ENCODE data around the gene LRIT3. TPM values are rescaled to one million over a fixed set of nuclear protein-coding genes. Genes with fewer than 3 reads are reported as not detected.

The LRIT3 gene
- total RNA-seq, 4 donors from 2014 or later: 0.62 TPM; not detected in 3

DNA sequence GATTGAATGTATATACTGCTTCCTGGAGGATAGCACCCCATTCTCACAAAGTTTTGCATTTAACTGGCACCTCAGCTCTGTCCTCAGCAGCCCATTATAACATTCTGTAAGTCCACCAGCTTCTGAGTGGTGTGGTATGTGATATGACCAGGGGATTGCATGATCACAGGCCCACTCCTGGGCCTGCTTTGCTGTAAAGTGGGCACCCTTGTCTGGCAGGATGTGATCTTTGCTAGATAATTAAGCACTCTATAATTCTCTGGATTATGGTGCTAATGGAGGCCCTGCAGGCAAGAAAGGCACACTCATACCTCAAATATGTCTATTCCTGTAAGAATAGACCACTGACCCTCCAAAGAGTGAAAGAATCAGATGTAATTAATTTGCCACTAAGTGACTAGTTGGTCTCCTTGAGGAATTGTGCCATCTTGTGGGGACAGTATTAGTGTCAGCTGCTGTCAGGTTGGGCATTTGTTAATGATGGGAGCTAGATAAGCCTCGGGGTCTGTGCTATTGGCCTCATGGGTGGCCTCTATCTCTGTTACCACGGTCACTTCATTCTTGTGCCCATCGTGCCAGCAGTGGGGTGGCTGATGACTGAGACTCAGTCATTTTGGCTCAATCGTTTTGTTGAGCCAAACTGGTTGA is 43.9 kb upstream of the LRIT3 start:
- ATAC-seq: no peak
- WGBS, 2 donors (ENCODE audit: low coverage in 1 of 2): 17 to 36% methylated on average over 3 of the region's 4 CpGs
- no peaks in the 10 kb centered on the region for H3K4me1 ChIP-seq

DNA sequence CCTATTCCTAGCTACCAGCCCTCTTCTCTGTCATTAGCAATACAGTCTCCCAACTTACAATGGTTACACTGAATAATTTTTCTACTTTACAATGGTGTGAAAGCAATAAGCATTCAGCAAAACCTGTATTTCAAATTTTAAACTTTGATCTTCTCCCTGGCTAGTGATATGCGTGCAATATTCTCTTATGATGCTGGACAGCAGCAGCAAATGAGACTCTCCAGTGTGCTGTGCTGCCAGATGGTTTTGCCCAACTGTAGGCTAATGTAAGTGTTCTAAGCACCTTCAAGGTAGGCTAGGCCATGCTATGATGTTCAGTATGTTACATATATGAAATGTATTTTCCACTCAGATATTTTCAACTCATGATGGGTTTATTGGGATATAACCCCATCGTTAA is 38.3 kb upstream of the LRIT3 start:
- peaks cover 4% of the 10 kb centered on the region for H3K27me3 ChIP-seq
- ATAC-seq: no peak
- 94% methylated on average over 2 of the region's 2 CpGs for WGBS, 2 donors (ENCODE audit: low coverage in 1 of 2)
- H3K36me3 ChIP-seq: no peaks in the 10 kb centered on the region
- no peaks in the 10 kb centered on the region for H3K9me3 ChIP-seq
- H3K4me1 ChIP-seq: peaks cover 0 to 4% (median 0%) of the 10 kb centered on the region in 3 donors
- no peak overlapping the region for H3K4me3 ChIP-seq
- no peak for TF ChIP-seq POLR2AphosphoS5 (IDR thresholded peaks at IDR 0.05)
- TF ChIP-seq EP300 (IDR thresholded peaks at IDR 0.05): no peak
- TF ChIP-seq POLR2A (IDR thresholded peaks at IDR 0.05): no peak
- TF ChIP-seq, protein P1, sequence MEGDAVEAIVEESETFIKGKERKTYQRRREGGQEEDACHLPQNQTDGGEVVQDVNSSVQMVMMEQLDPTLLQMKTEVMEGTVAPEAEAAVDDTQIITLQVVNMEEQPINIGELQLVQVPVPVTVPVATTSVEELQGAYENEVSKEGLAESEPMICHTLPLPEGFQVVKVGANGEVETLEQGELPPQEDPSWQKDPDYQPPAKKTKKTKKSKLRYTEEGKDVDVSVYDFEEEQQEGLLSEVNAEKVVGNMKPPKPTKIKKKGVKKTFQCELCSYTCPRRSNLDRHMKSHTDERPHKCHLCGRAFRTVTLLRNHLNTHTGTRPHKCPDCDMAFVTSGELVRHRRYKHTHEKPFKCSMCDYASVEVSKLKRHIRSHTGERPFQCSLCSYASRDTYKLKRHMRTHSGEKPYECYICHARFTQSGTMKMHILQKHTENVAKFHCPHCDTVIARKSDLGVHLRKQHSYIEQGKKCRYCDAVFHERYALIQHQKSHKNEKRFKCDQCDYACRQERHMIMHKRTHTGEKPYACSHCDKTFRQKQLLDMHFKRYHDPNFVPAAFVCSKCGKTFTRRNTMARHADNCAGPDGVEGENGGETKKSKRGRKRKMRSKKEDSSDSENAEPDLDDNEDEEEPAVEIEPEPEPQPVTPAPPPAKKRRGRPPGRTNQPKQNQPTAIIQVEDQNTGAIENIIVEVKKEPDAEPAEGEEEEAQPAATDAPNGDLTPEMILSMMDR (IDR thresholded peaks at IDR 0.05): no peak
- H3K27ac ChIP-seq: no peak overlapping the region

More for the DNA sequence above, 43.9 kb upstream of the LRIT3 start:
- Histone ChIP-seq H3K9me3 (no peaks in the 10 kb centered on the region), H3K4me3 (no peak overlapping the region), H3K36me3 (no peaks in the 10 kb centered on the region), H3K27ac (no peak overlapping the region), H3K27me3 (peaks cover 4% of the 10 kb centered on the region)
- TF ChIP-seq, protein P1 (IDR thresholded peaks at IDR 0.05): no peak
- TF ChIP-seq EP300 (IDR thresholded peaks at IDR 0.05) (no peak), POLR2A (IDR thresholded peaks at IDR 0.05) (no peak), POLR2AphosphoS5 (IDR thresholded peaks at IDR 0.05) (no peak)

DNA sequence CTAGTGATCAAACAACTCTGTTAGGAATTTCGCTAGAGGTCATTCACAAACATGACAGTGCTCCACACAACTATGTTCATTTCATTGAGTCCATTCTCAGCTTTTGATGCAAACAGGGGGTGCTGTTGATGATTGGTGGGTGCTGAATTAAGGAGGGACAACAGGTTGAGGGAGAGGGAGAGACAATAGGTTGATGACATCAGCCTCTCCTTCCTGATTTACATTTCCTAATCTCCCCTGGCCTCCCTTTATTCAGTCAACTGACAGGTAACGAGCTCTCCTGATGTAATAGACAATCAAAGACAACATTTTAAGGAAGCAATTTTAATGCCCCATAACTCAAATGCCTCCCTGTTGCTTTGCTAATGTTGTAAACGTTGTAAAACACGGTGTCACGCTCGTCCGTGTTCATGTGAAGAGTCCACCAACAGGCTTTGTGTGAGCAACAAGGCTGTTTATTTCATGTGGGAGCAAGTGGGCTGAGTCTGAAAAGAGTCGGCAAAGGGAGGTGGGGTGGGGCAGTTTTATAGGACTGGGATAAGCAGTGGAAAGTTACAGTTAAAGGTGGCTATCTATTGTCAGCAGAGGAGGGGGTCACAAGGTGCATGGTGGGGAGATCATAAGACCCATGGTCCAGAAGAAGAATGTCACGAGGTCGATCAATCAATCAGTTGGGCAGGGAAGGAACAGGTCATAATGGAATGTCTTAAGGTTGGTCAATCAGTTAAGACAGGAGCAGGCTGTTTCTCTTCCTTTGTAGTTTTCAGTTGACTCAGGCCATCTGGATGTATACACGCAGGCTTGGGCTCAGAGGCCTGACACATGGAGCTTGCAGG is 37.1 kb upstream of the LRIT3 start:
- Histone ChIP-seq H3K4me3 (no peak overlapping the region), H3K27ac (no peak overlapping the region), H3K9me3 (no peaks in the 10 kb centered on the region), H3K4me1 (peaks cover 0 to 6% (median 0%) of the 10 kb centered on the region in 3 donors), H3K36me3 (no peaks in the 10 kb centered on the region), H3K27me3 (peaks cover 1% of the 10 kb centered on the region)
- TF ChIP-seq EP300 (IDR thresholded peaks at IDR 0.05) (no peak), POLR2A (IDR thresholded peaks at IDR 0.05) (no peak), POLR2AphosphoS5 (IDR thresholded peaks at IDR 0.05) (no peak)
- TF ChIP-seq, protein P1 (IDR thresholded peaks at IDR 0.05): no peak
- WGBS, 2 donors (ENCODE audit: low coverage in 1 of 2): 34 to 60% methylated on average over 9 to 11 of the region's 11 CpGs
- no peak for ATAC-seq

DNA sequence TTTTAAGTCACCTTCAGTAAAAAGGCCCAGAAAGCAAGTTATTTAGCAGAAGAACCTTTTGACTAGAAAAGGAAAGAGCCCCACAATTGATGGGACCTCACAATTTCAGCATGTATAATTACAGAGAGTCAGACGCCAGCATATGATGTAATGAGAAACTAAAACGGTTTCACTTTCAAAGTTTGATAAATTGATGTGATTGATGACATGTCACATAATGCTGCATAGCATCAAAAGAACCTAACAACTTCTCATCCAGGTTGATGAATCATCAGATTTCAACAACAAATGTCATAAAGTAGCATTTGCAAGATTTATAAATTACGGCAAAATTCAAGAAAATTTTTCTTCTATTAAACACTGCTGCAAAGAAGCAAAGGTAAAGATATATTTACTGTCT is 36.2 kb upstream of the LRIT3 start:
- Histone ChIP-seq H3K4me3 (no peak overlapping the region), H3K36me3 (no peaks in the 10 kb centered on the region), H3K27ac (no peak overlapping the region), H3K9me3 (no peaks in the 10 kb centered on the region), H3K4me1 (peaks cover 0 to 15% (median 6%) of the 10 kb centered on the region in 3 donors), H3K27me3 (no peaks in the 10 kb centered on the region)
- 30 to 49% methylated on average over 3 of the region's 3 CpGs for WGBS, 2 donors (ENCODE audit: low coverage in 1 of 2)
- TF ChIP-seq, protein P1 (IDR thresholded peaks at IDR 0.05): no peak
- TF ChIP-seq POLR2AphosphoS5 (IDR thresholded peaks at IDR 0.05): no peak
- no peak for TF ChIP-seq POLR2A (IDR thresholded peaks at IDR 0.05)
- TF ChIP-seq EP300 (IDR thresholded peaks at IDR 0.05): no peak
- no peak for ATAC-seq

Measured in gastroesophageal sphincter (tissue), 4 donors.